ENCODE measurements around the gene GLIPR2.

GRCh38 chr9:36128349-36128748, 8.2 kb upstream of the GLIPR2 start:
- no peak for TF ChIP-seq POLR2A (IDR thresholded peaks at IDR 0.05; ENCODE audit: low read length)
- no peak for TF ChIP-seq GATA1 (IDR thresholded peaks at IDR 0.05; ENCODE audit: low read depth, low read length)

Data from erythroblast (primary cell).